Lung (tissue), 12 donors: ENCODE measurements around the gene KRTAP10-5. TPM values are rescaled to one million over a fixed set of nuclear protein-coding genes. Genes with fewer than 3 reads are reported as not detected.
"Not testable (repeated sequence)": the region's sequence is repeated elsewhere in the genome, so short reads cannot be mapped to it uniquely, and the experiment has no call there.

Source experiments
- ATAC-seq: fragments of 200-7000 bp; cut with Tn5 transposase; one replicate; pipeline ENCODE4 v1.9.1; 2020; ENCODE audit warnings: moderate number of reproducible peaks; ENCODE audit not compliant: insufficient read depth, low FRiP score
- DNase-seq, 3 donors: peaks; one replicate each; pipeline ENCODE4 v3.0.0-alpha.2; 2013 to 2017
- H3K27ac ChIP-seq, 2 donors: one replicate each; pipeline ENCODE4 v1.5.1; 2013; ENCODE audit warnings: mild to moderate bottlenecking in 2 of 2, moderate library complexity in 2 of 2, control low read depth in 1 of 2, inconsistent platforms in 1 of 2, low read depth in 1 of 2, low read length in 1 of 2
- H3K27me3 ChIP-seq, 3 donors: one replicate each; pipeline ENCODE4 v1.5.1; 2013; ENCODE audit warnings: low read length in 2 of 3; ENCODE audit not compliant: control insufficient read depth in 3 of 3, insufficient read depth in 3 of 3
- H3K36me3 ChIP-seq, 4 donors: one replicate each; pipeline ENCODE4 v1.5.1; 2013; ENCODE audit warnings: low read length in 4 of 4, mild to moderate bottlenecking in 1 of 4, moderate library complexity in 1 of 4; ENCODE audit not compliant: control insufficient read depth in 4 of 4, insufficient read depth in 4 of 4
- H3K4me1 ChIP-seq, 5 donors: one replicate each; pipeline ENCODE4 v1.5.1; 2013; ENCODE audit warnings: low read length in 5 of 5, mild to moderate bottlenecking in 2 of 5, moderate library complexity in 1 of 5; ENCODE audit not compliant: control insufficient read depth in 5 of 5, insufficient read depth in 5 of 5
- H3K4me3 ChIP-seq: one replicate; pipeline ENCODE4 v1.5.1; 2013; ENCODE audit warnings: mild to moderate bottlenecking, control low read depth, moderate library complexity
- H3K9ac ChIP-seq, 2 donors: one replicate each; pipeline ENCODE4 v1.5.1; 2013; ENCODE audit warnings: low read length in 2 of 2, control low read depth in 1 of 2; ENCODE audit not compliant: insufficient read depth in 1 of 2
- H3K9me3 ChIP-seq, 4 donors: one replicate each; pipeline ENCODE4 v1.5.1; 2013; ENCODE audit warnings: low read length in 3 of 4, mild to moderate bottlenecking in 1 of 4, moderate library complexity in 1 of 4; ENCODE audit not compliant: control insufficient read depth in 4 of 4, insufficient read depth in 3 of 4
- WGBS, 2 donors: extraction: QIAGEN DNeasy Blood & Tissue Kit; methylation state at CpG; one replicate each; pipeline ENCODE4 v1.1.7; 2013; 5-methylcytosine and 5-hydroxymethylcytosine counted together
- polyA plus RNA-seq, 2 donors: library from polyadenylated mRNA; stranded (reverse); fragments of 200-250 nt; gene quantifications; one replicate each; pipeline ENCODE4 v1.2.1, GENCODE V29; 2013
- total RNA-seq, 2 donors: library from RNA; depleted of rRNA in 1 of 2; stranded (reverse); fragments of >200 nt in 1 of 2; gene quantifications; one replicate each; pipeline ENCODE4 v1.2.1, GENCODE V29; 2014 to 2021
- TF ChIP-seq, protein P1 (sequence below): IDR thresholded peaks from 2 replicates; pipeline ENCODE4 v1.5.1; 2012; ENCODE audit warnings: mild to moderate bottlenecking; ENCODE audit errors: control extremely low read depth, extremely low read depth
- donor health status: control.
- donor health status: control.
- donor health status: Bipolar disorder and iron deficiency.
- donor health status: healthy.
- donor health status: DM: yes; HTN: yes; CAD: no.

The KRTAP10-5 gene
- total and polyA plus RNA-seq, 4 donors, result not detected

DNA sequence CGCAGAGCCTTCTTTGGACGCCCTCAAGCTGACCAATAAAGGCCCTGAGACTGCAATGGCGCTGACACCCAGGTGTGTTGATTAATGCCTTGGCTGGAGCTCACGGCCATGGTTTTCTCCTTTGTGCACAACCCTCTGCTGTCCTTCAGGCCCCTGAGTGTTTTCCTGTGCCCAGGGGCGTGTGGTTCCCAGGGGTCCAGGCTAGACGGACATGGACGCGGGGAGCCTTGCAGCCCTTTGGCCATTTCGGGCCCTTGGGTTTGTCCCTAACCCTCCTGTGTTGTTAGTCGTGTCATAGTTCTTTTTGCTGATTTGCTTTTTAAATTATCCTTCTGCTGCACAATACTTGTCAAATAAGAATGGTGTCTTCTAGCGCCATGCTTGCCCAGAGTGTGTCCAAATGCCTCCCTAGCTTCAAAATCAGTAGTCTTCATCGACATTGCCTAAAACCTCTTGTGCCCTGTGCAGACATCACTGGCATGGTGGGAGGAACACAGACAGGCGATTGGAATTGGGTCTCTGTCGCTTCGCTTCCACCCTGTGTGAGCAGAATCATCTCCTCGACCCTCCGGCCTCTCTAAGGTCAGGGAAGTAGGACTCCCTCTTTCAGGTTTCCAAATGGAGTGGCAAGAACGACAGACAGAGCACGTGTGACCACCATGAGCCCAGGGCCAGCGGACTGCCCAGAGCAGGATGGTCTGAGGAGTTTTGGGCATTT lies 4.9 kb downstream of the KRTAP10-5 start:
- H3K4me1 ChIP-seq, result no peaks in the 10 kb centered on the region
- no peak overlapping the region for H3K27ac ChIP-seq
- H3K9me3 ChIP-seq, result peaks cover 0 to 37% (median 6%) of the 10 kb centered on the region in 4 donors
- ATAC-seq (no peak), DNase-seq (no peak)
- no peaks in the 10 kb centered on the region for H3K36me3 ChIP-seq
- H3K4me3 ChIP-seq, result no peak overlapping the region
- peaks cover 0 to 2% (median 2%) of the 10 kb centered on the region in 3 donors for H3K27me3 ChIP-seq
- no peak overlapping the region for H3K9ac ChIP-seq
- TF ChIP-seq, protein P1, sequence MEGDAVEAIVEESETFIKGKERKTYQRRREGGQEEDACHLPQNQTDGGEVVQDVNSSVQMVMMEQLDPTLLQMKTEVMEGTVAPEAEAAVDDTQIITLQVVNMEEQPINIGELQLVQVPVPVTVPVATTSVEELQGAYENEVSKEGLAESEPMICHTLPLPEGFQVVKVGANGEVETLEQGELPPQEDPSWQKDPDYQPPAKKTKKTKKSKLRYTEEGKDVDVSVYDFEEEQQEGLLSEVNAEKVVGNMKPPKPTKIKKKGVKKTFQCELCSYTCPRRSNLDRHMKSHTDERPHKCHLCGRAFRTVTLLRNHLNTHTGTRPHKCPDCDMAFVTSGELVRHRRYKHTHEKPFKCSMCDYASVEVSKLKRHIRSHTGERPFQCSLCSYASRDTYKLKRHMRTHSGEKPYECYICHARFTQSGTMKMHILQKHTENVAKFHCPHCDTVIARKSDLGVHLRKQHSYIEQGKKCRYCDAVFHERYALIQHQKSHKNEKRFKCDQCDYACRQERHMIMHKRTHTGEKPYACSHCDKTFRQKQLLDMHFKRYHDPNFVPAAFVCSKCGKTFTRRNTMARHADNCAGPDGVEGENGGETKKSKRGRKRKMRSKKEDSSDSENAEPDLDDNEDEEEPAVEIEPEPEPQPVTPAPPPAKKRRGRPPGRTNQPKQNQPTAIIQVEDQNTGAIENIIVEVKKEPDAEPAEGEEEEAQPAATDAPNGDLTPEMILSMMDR, result no peak
- 86 to 89% methylated on average over 20 of the region's 20 CpGs for WGBS, 2 donors

DNA sequence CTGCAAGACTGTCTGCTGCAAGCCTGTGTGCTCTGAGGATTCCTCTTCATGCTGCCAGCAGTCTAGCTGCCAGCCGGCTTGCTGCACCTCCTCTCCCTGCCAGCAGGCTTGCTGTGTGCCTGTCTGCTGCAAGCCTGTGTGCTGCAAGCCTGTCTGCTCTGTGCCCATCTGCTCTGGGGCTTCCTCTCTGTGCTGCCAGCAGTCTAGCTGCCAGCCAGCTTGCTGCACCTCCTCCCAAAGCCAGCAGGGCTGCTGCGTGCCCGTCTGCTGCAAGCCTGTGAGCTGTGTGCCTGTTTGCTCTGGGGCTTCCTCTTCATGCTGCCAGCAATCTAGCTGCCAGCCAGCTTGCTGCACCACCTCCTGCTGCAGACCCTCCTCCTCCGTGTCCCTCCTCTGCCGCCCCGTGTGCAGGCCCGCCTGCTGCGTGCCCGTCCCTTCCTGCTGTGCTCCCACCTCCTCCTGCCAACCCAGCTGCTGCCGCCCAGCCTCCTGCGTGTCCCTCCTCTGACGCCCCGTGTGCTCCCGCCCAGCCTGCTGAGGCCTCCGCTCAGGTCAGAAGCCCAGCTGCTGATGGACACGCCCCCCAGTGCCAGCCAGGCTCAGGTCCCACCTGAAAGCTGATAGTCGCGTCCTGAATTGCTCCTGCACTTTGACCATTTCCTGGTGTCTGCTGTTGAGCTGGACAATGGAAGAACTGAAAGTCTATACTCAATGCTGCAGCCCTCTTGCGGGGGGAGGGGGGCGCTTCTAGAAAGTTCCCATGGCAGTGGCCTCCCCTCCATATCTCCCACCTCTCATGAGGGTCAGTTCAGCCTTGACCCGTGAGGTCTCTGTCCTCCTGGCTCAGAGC lies 5.7 kb downstream of the KRTAP10-5 start:
- no peak overlapping the region for H3K27ac ChIP-seq
- H3K4me1 ChIP-seq, result no peaks in the 10 kb centered on the region
- WGBS, 2 donors, result 42 to 47% methylated on average over 17 to 21 of the region's 21 CpGs
- H3K9ac ChIP-seq, result no peak overlapping the region
- TF ChIP-seq, protein P1, result no peak
- no peak for DNase-seq
- H3K27me3 ChIP-seq, result peaks cover 0 to 2% (median 2%) of the 10 kb centered on the region in 3 donors
- H3K9me3 ChIP-seq, result peaks cover 0 to 29% (median 6%) of the 10 kb centered on the region in 4 donors
- ATAC-seq, result no peak
- H3K36me3 ChIP-seq, result no peaks in the 10 kb centered on the region
- no peak overlapping the region for H3K4me3 ChIP-seq

DNA sequence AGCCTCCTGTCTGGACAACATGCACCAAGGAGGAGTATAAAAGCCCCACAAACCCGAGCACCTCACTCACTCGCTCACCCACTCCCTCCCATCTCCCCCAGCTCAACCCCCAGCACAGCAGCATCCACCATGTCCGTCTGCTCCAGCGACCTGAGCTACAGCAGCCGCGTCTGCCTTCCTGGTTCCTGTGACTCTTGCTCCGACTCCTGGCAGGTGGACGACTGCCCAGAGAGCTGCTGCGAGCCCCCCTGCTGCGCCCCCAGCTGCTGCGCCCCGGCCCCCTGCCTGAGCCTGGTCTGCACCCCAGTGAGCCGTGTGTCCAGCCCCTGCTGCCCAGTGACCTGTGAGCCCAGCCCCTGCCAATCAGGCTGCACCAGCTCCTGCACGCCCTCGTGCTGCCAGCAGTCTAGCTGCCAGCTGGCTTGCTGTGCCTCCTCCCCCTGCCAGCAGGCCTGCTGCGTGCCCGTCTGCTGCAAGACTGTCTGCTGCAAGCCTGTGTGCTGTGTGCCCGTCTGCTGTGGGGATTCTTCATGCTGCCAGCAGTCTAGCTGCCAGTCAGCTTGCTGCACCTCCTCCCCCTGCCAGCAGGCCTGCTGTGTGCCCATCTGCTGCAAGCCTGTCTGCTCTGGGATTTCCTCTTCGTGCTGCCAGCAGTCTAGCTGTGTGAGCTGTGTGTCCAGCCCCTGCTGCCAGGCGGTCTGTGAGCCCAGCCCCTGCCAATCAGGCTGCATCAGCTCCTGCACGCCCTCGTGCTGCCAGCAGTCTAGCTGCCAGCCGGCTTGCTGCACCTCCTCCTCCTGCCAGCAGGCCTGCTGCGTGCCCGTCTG lies 6.6 kb downstream of the KRTAP10-5 start, which contains the start of gene KRTAP10-4:
Gene KRTAP10-4 (plus strand): TSS at position 100 of the 827 bp plus-strand sequence. CDS start 30 bp downstream, at position 130.
- not testable (repeated sequence) for H3K27me3 ChIP-seq, ATAC-seq
- 61 to 72% methylated on average over 19 to 22 of the region's 25 CpGs for WGBS, 2 donors

More for the DNA sequence above, 6.6 kb downstream of the KRTAP10-5 start, which contains the start of gene KRTAP10-4:
- H3K4me1 ChIP-seq, H3K4me3 ChIP-seq, DNase-seq, H3K27ac ChIP-seq, H3K9ac ChIP-seq, H3K36me3 ChIP-seq: not testable (repeated sequence)
- peaks cover 0 to 24% (median 6%) of the 10 kb centered on the region in 4 donors for H3K9me3 ChIP-seq
